HepG2 (cell line): ENCODE measurements around the gene ZNF331. TPM values are rescaled to one million over a fixed set of nuclear protein-coding genes. Genes with fewer than 3 reads are reported as not detected.

Source experiments
- CEBPG ChIP-seq: IDR thresholded peaks from 2 replicates; pipeline ENCODE4 v1.6.1; 2016
- CHD4 ChIP-seq: fragments of 200-600 bp; sonication (generic); IDR thresholded peaks from 2 replicates; pipeline ENCODE4 v1.7.0; 2017; ENCODE audit warnings: mild to moderate bottlenecking, low read length, borderline replicate concordance
- DPF2 ChIP-seq: sonication (generic); formaldehyde crosslinking; IDR thresholded peaks from 2 replicates; pipeline ENCODE4 v1.4.0; 2020; ENCODE audit warnings: mild to moderate bottlenecking, low read depth, missing genetic modification reagents, borderline replicate concordance
- HOXD1 ChIP-seq: sonication (generic); formaldehyde crosslinking; IDR thresholded peaks from 2 replicates; pipeline ENCODE4 v1.5.0; 2020; ENCODE audit warnings: missing genetic modification reagents
- JUNB ChIP-seq: sonication (generic); formaldehyde crosslinking; IDR thresholded peaks from 2 replicates; pipeline ENCODE4 v1.8.0; 2022; ENCODE audit warnings: missing genetic modification reagents, mild to moderate bottlenecking, borderline replicate concordance
- KDM2A ChIP-seq: sonication (generic); formaldehyde crosslinking; IDR thresholded peaks from 2 replicates; pipeline ENCODE4 v1.4.0; 2020; ENCODE audit warnings: low read depth, missing genetic modification reagents, borderline replicate concordance
- MYC ChIP-seq: sonication (generic); formaldehyde crosslinking; IDR thresholded peaks from 2 replicates; pipeline ENCODE4 v1.9.0; 2021; ENCODE audit warnings: missing genetic modification reagents, borderline replicate concordance
- NCOA5 ChIP-seq: sonication (generic); formaldehyde crosslinking; IDR thresholded peaks from 2 replicates; pipeline ENCODE4 v1.4.0; 2020; ENCODE audit warnings: missing genetic modification reagents
- NFE2 ChIP-seq: sonication (generic); formaldehyde crosslinking; IDR thresholded peaks from 2 replicates; pipeline ENCODE4 v1.4.0; 2020; ENCODE audit warnings: missing genetic modification reagents
- RNF2 ChIP-seq: fragments of 450-650 bp; conservative IDR thresholded peaks from 2 replicates; pipeline ENCODE4 v1.6.1; 2016; ENCODE audit warnings: low read depth
- SIX4 ChIP-seq: sonication (generic); formaldehyde crosslinking; IDR thresholded peaks from 2 replicates; pipeline ENCODE4 v1.4.0; 2020; ENCODE audit warnings: missing genetic modification reagents
- SOX6 ChIP-seq, 2 experiments: fragments of 450-650 bp in 1 of 2; sonication (generic) in 1 of 2; formaldehyde crosslinking in 1 of 2; IDR thresholded peaks; 2 replicates each; pipeline versions ENCODE4 v1.4.0 to v1.6.1; 2017 to 2020; ENCODE audit warnings: antibody characterized with exemption in 1 of 2, mild to moderate bottlenecking in 1 of 2, missing genetic modification reagents in 1 of 2
- SP5 ChIP-seq: IDR thresholded peaks from 2 replicates; pipeline ENCODE4 v1.6.1; 2016; ENCODE audit warnings: low read depth, borderline replicate concordance
- TCF7L2 ChIP-seq: IDR thresholded peaks from 2 replicates; pipeline ENCODE4 v1.6.1; 2011; ENCODE audit warnings: mild to moderate bottlenecking, low read depth, low read length, moderate library complexity
- ZNF17 ChIP-seq: sonication (generic); formaldehyde crosslinking; IDR thresholded peaks from 2 replicates; pipeline ENCODE4 v1.5.0; 2020; ENCODE audit warnings: mild to moderate bottlenecking, missing genetic modification reagents
- ZNF224 ChIP-seq: sonication (generic); formaldehyde crosslinking; IDR thresholded peaks from 2 replicates; pipeline ENCODE4 v1.5.0; 2020; ENCODE audit warnings: mild to moderate bottlenecking, missing genetic modification reagents
- ZNF496 ChIP-seq: sonication (generic); formaldehyde crosslinking; IDR thresholded peaks from 2 replicates; pipeline ENCODE4 v1.8.1; 2023; ENCODE audit warnings: mild to moderate bottlenecking, moderate library complexity, missing genetic modification reagents; ENCODE audit not compliant: insufficient replicate concordance
- ZNF644 ChIP-seq: IDR thresholded peaks from 2 replicates; pipeline ENCODE4 v1.6.1; 2016; ENCODE audit warnings: low read depth
- ZSCAN9 ChIP-seq: IDR thresholded peaks from 2 replicates; pipeline ENCODE4 v1.6.1; 2016; ENCODE audit warnings: borderline replicate concordance
- polyA plus RNA-seq, 8 experiments: library from polyadenylated mRNA; depleted of rRNA in 3 of 8; stranded (reverse) in 7 of 8; unstranded in 1 of 8; fragments of >200 nt; fragmentation: Illumina TruSeq in 4 of 8; extraction: Trizol in 4 of 8; gene quantifications; 2 replicates each; pipeline versions ENCODE4 v1.2.1 to v1.2.3, GENCODE V29; 2011 to 2016; ENCODE audit warnings: low read depth in 4 of 8, missing spikeins in 1 of 8, mixed read lengths in 1 of 8; ENCODE audit not compliant: insufficient read depth in 1 of 8
- total RNA-seq, 5 experiments: library from RNA; depleted of rRNA; stranded (reverse); fragments of >200 nt; fragmentation: Illumina TruSeq; extraction: Trizol; gene quantifications; 2 replicates each; pipeline ENCODE4 v1.2.3, GENCODE V29; 2016; ENCODE audit warnings: low read depth in 1 of 5
- TF ChIP-seq, protein P1 (sequence below): sonication (generic); formaldehyde crosslinking; conservative IDR thresholded peaks from 2 replicates; pipeline ENCODE4 v1.4.0; 2020; ENCODE audit warnings: missing genetic modification reagents
- TF ChIP-seq, protein P2 (sequence below): sonication (generic); formaldehyde crosslinking; conservative IDR thresholded peaks from 2 replicates; pipeline ENCODE4 v1.8.0; 2022; ENCODE audit warnings: missing genetic modification reagents
- TF ChIP-seq, protein P3 (sequence below): sonication (generic); formaldehyde crosslinking; IDR thresholded peaks from 2 replicates; pipeline ENCODE4 v1.5.1; 2020; ENCODE audit warnings: missing genetic modification reagents, mild to moderate bottlenecking, borderline replicate concordance
- TF ChIP-seq, protein P4 (sequence below): fragments of 450-650 bp; IDR thresholded peaks from 2 replicates; pipeline ENCODE4 v1.6.1; 2017; ENCODE audit warnings: mild to moderate bottlenecking

The ZNF331 gene
- total and polyA plus RNA-seq, 2 of the 13 experiments (the other 11 are each of a cell fraction or from before 2014, with no cell fraction given) = 8.2 to 13.3 TPM

DNA sequence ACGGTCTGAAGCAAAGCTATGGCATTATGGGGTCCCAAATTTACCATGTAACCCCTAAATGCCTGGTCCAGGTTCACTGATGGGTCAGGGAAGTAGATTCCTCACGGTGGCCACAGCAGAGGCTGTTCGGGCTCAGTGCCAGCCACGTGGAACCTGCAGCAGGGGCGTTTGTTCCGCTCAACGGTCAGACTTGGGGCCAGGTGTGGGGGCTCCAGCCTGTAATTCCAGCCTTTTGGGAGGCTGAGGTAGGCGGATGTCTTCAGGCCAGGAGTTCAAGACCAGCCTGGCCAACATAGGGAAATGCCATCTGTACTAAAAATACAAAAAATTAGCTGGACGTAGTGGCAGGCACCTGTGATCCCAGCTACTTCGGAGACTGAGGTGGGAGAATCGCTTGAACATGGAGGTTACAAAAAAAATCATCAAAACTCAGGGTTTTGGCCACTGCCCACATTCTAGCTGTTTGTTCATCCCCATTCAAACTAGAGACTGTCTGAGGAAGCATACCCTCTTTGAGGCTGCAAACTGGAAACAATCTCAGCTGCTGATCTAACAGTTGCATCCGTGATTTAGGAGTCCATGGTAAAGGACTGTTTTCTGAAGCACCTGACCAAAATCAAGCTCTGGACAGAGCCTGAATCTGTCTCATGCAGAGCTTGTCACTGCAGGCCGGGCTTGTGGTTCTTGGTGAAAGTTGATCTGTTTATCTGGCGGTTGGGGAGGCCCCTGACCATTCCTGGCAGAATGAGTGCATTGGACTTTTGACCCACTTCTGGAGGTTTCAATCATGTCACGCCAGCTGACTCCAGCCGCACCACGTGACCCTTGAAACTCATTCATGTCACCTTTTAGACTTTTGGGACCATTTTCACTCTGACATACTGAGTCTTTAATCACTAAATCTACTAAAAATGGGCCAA lies 30.2 kb upstream of the ZNF331 start (continued):
- TF ChIP-seq NFE2 (CRISPR knock-in tag) (no peak), HOXD1 (CRISPR knock-in tag) (0 out of 2 replicates have a peak, but pooled peaks have one; percentile 62), TCF7L2 (no peak), ZNF224 (CRISPR knock-in tag) (no peak), SIX4 (peak; percentile 95), CHD4 (no peak; the same call in 1 of the 2 replicates), JUNB (CRISPR knock-in tag) (no peak), KDM2A (CRISPR knock-in tag) (peak; percentile 51; the same call in 1 of the 2 replicates), ZNF644 (CRISPR knock-in tag) (peak; percentile 89), SOX6 (IDR thresholded peaks at IDR 0.05) (no peak), SOX6 (CRISPR knock-in tag; IDR thresholded peaks at IDR 0.05) (peak; percentile 78), ZNF496 (CRISPR knock-in tag) (no peak), MYC (CRISPR knock-in tag) (peak; percentile 61; the same call in 1 of the 2 replicates), ZSCAN9 (peak; percentile 75), NCOA5 (CRISPR knock-in tag) (no peak), RNF2 (no peak), CEBPG (peak; percentile 53; the same call in 1 of the 2 replicates), SP5 (CRISPR knock-in tag) (peak; percentile 56; the same call in 1 of the 2 replicates), DPF2 (0 out of 2 replicates have a peak, but pooled peaks have one; percentile 38), ZNF17 (no peak)
- TF ChIP-seq, protein P1, sequence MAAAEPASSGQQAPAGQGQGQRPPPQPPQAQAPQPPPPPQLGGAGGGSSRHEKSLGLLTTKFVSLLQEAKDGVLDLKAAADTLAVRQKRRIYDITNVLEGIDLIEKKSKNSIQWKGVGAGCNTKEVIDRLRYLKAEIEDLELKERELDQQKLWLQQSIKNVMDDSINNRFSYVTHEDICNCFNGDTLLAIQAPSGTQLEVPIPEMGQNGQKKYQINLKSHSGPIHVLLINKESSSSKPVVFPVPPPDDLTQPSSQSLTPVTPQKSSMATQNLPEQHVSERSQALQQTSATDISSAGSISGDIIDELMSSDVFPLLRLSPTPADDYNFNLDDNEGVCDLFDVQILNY = no peak
- TF ChIP-seq, protein P2, sequence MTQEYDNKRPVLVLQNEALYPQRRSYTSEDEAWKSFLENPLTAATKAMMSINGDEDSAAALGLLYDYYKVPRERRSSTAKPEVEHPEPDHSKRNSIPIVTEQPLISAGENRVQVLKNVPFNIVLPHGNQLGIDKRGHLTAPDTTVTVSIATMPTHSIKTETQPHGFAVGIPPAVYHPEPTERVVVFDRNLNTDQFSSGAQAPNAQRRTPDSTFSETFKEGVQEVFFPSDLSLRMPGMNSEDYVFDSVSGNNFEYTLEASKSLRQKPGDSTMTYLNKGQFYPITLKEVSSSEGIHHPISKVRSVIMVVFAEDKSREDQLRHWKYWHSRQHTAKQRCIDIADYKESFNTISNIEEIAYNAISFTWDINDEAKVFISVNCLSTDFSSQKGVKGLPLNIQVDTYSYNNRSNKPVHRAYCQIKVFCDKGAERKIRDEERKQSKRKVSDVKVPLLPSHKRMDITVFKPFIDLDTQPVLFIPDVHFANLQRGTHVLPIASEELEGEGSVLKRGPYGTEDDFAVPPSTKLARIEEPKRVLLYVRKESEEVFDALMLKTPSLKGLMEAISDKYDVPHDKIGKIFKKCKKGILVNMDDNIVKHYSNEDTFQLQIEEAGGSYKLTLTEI (CRISPR knock-in tag) = no peak
- TF ChIP-seq, protein P3, sequence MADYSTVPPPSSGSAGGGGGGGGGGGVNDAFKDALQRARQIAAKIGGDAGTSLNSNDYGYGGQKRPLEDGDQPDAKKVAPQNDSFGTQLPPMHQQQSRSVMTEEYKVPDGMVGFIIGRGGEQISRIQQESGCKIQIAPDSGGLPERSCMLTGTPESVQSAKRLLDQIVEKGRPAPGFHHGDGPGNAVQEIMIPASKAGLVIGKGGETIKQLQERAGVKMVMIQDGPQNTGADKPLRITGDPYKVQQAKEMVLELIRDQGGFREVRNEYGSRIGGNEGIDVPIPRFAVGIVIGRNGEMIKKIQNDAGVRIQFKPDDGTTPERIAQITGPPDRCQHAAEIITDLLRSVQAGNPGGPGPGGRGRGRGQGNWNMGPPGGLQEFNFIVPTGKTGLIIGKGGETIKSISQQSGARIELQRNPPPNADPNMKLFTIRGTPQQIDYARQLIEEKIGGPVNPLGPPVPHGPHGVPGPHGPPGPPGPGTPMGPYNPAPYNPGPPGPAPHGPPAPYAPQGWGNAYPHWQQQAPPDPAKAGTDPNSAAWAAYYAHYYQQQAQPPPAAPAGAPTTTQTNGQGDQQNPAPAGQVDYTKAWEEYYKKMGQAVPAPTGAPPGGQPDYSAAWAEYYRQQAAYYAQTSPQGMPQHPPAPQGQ (CRISPR knock-in tag) = no peak
- TF ChIP-seq, protein P4, sequence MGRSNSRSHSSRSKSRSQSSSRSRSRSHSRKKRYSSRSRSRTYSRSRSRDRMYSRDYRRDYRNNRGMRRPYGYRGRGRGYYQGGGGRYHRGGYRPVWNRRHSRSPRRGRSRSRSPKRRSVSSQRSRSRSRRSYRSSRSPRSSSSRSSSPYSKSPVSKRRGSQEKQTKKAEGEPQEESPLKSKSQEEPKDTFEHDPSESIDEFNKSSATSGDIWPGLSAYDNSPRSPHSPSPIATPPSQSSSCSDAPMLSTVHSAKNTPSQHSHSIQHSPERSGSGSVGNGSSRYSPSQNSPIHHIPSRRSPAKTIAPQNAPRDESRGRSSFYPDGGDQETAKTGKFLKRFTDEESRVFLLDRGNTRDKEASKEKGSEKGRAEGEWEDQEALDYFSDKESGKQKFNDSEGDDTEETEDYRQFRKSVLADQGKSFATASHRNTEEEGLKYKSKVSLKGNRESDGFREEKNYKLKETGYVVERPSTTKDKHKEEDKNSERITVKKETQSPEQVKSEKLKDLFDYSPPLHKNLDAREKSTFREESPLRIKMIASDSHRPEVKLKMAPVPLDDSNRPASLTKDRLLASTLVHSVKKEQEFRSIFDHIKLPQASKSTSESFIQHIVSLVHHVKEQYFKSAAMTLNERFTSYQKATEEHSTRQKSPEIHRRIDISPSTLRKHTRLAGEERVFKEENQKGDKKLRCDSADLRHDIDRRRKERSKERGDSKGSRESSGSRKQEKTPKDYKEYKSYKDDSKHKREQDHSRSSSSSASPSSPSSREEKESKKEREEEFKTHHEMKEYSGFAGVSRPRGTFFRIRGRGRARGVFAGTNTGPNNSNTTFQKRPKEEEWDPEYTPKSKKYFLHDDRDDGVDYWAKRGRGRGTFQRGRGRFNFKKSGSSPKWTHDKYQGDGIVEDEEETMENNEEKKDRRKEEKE = no peak
